ENCODE results near the gene LRMDA.
A peak's percentile ranks its signal among the peaks of the same experiment; 100 is the strongest.

Gene LRMDA

GRCh38 chr10:75875740-75876139 is 444.3 kb downstream of the LRMDA start:
- no peak for DNase-seq (ENCODE audit: low read depth)

- no peak for DNase-seq (ENCODE audit: low read depth)
Measured at GRCh38 chr10:75876710-75877109, 445.3 kb downstream of the LRMDA start.

GRCh38 chr10:75877877-75878276 is 446.5 kb downstream of the LRMDA start:
- DNase-seq (ENCODE audit: low read depth): no peak

GRCh38 chr10:75878586-75878985 is 447.2 kb downstream of the LRMDA start:
- no peak for DNase-seq (ENCODE audit: low read depth)

- no peak for DNase-seq (ENCODE audit: low read depth)
Measured at GRCh38 chr10:75880031-75880775, 448.8 kb downstream of the LRMDA start.

- DNase-seq (ENCODE audit: low read depth): no peak
Measured at GRCh38 chr10:75883081-75884072, 452.0 kb downstream of the LRMDA start.

GRCh38 chr10:75884808-75885207 is 453.4 kb downstream of the LRMDA start:
- DNase-seq (ENCODE audit: low read depth): no peak

GRCh38 chr10:75887369-75887768 is 455.9 kb downstream of the LRMDA start:
- no peak for DNase-seq (ENCODE audit: low read depth)

- no peak for DNase-seq (ENCODE audit: low read depth)
Measured at GRCh38 chr10:75887992-75888680, 456.7 kb downstream of the LRMDA start.

GRCh38 chr10:75889051-75889450 is 457.6 kb downstream of the LRMDA start:
- no peak for DNase-seq (ENCODE audit: low read depth)

GRCh38 chr10:75894761-75895160 is 463.3 kb downstream of the LRMDA start:
- DNase-seq (ENCODE audit: low read depth): no peak

GRCh38 chr10:75895259-75895658 is 463.8 kb downstream of the LRMDA start:
- no peak for DNase-seq (ENCODE audit: low read depth)

- no peak for DNase-seq (ENCODE audit: low read depth)
Measured at GRCh38 chr10:75899816-75900390, 468.5 kb downstream of the LRMDA start.

GRCh38 chr10:75902816-75903215 is 471.4 kb downstream of the LRMDA start:
- no peak for DNase-seq (ENCODE audit: low read depth)

- DNase-seq (ENCODE audit: low read depth): no peak
Measured at GRCh38 chr10:75904499-75905283, 473.3 kb downstream of the LRMDA start.

GRCh38 chr10:75905490-75905889 is 474.1 kb downstream of the LRMDA start:
- DNase-seq (ENCODE audit: low read depth): no peak

- DNase-seq (ENCODE audit: low read depth): peak; percentile 38
Measured at GRCh38 chr10:75910032-75910431, 478.6 kb downstream of the LRMDA start.

- DNase-seq (ENCODE audit: low read depth): no peak
Measured at GRCh38 chr10:75911426-75911825, 480.0 kb downstream of the LRMDA start.

- no peak for DNase-seq (ENCODE audit: low read depth)
Measured at GRCh38 chr10:75916906-75917305, 485.5 kb downstream of the LRMDA start.

- DNase-seq (ENCODE audit: low read depth): no peak
Measured at GRCh38 chr10:75919913-75920312, 488.5 kb downstream of the LRMDA start.

- DNase-seq (ENCODE audit: low read depth): no peak
Measured at GRCh38 chr10:75922435-75922834, 491.0 kb downstream of the LRMDA start.

All from ELR (cell line).